SK-N-SH treated with all-trans-retinoic acid at 6 μM for 48 hours (cell line): ENCODE results near the gene TOM1L1.

ENCODE experiments used
- ARNTL ChIP-seq: fragments of 450-650 bp; formaldehyde crosslinking; IDR thresholded peaks from 2 replicates; pipeline ENCODE4 v1.5.0; 2020; ENCODE audit warnings: low read depth, mild to moderate bottlenecking, moderate library complexity, borderline replicate concordance
- CSDC2 ChIP-seq: fragments of 250-450 bp; sonication (Bioruptor Pico); IDR thresholded peaks from 2 replicates; pipeline ENCODE4 v1.5.0; 2020; ENCODE audit warnings: mild to moderate bottlenecking, moderate library complexity
- CSRNP3 ChIP-seq: fragments of 250-450 bp; sonication (Bioruptor Pico); IDR thresholded peaks from 2 replicates; pipeline ENCODE4 v1.5.1; 2021; ENCODE audit warnings: mild to moderate bottlenecking, moderate library complexity
- ISL1 ChIP-seq: fragments of 250-450 bp; sonication (Bioruptor Pico); IDR thresholded peaks from 2 replicates; pipeline ENCODE4 v2.1.2; 2022; ENCODE audit warnings: mild to moderate bottlenecking, moderate library complexity
- PPARA ChIP-seq: fragments of 250-450 bp; sonication (Bioruptor Pico); IDR thresholded peaks from 2 replicates; pipeline ENCODE4 v1.5.0; 2020; ENCODE audit warnings: mild to moderate bottlenecking, borderline replicate concordance
- SNAI2 ChIP-seq: fragments of 250-450 bp; sonication (Bioruptor Pico); IDR thresholded peaks from 2 replicates; pipeline ENCODE4 v1.5.0; 2020; ENCODE audit warnings: mild to moderate bottlenecking, moderate library complexity
- ZFP3 ChIP-seq: fragments of 250-450 bp; sonication (Bioruptor Pico); IDR thresholded peaks from 2 replicates; pipeline ENCODE4 v1.5.0; 2020; ENCODE audit warnings: mild to moderate bottlenecking, moderate library complexity
- ZFP30 ChIP-seq: fragments of 450-650 bp; formaldehyde crosslinking; IDR thresholded peaks from 2 replicates; pipeline ENCODE4 v1.5.0; 2022; ENCODE audit warnings: mild to moderate bottlenecking, moderate library complexity
- ZNF70 ChIP-seq: fragments of 450-650 bp; formaldehyde crosslinking; IDR thresholded peaks from 2 replicates; pipeline ENCODE4 v1.5.0; 2020; ENCODE audit warnings: mild to moderate bottlenecking, moderate library complexity

DNA sequence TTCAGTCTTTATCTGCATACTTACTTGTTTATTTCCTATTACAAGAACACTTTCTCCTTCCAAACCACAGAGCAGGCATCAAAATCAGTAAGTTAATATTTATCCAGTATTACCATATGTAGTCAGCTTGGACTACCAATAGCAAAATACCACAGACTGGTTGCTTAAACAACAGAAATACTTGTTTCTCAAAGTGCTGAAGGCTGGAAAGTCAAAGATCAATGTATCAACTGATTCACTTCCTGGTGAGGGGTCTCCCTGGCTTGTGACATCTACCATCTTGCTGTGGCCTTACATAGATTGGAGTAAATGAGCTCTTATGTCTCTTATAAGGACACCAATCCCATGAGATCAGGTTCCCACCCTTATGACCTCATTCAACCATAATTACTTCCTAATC lies 70.5 kb downstream of the TOM1L1 start:
- TF ChIP-seq ZFP3 (CRISPR knock-in tag): no peak
- TF ChIP-seq CSDC2: no peak
- no peak for TF ChIP-seq ZNF70
- no peak for TF ChIP-seq ARNTL (CRISPR knock-in tag)
- no peak for TF ChIP-seq CSRNP3 (CRISPR knock-in tag)
- no peak for TF ChIP-seq PPARA (CRISPR knock-in tag)
- TF ChIP-seq SNAI2 (CRISPR knock-in tag): no peak
- no peak for TF ChIP-seq ISL1 (CRISPR knock-in tag)
- no peak for TF ChIP-seq ZFP30
